HG03565 (cell line): ENCODE data around the gene TRAPPC5.
A peak's percentile ranks its signal among the peaks of the same experiment; 100 is the strongest.

ENCODE experiments used
- ATAC-seq: cut with Tn5 transposase; IDR thresholded peaks from one replicate; pipeline ENCODE4 v1.9.1; 2021; ENCODE audit warnings: mild to moderate bottlenecking, moderate library complexity; ENCODE audit not compliant: unreplicated experiment

The TRAPPC5 gene

GRCh38 chr19:7699003-7699402 lies 18.4 kb downstream of the TRAPPC5 start:
- ATAC-seq = no peak

GRCh38 chr19:7699417-7700401 lies 19.1 kb downstream of the TRAPPC5 start:
- no peak for ATAC-seq

- no peak for ATAC-seq
These were observed 20.5 kb downstream of the TRAPPC5 start for GRCh38 chr19:7701049-7701653.

GRCh38 chr19:7701654-7702457 lies 21.2 kb downstream of the TRAPPC5 start, which contains the start of gene FCER2:
TSS of gene FCER2 (minus strand) at chr19:7702131. CDS start at chr19:7699760, 2,371 bp downstream.
- ATAC-seq = peak; percentile 52

GRCh38 chr19:7703332-7703731 lies 22.7 kb downstream of the TRAPPC5 start:
- ATAC-seq = no peak

GRCh38 chr19:7704280-7705060 lies 23.8 kb downstream of the TRAPPC5 start:
- ATAC-seq = no peak

GRCh38 chr19:7705387-7706187 lies 25.0 kb downstream of the TRAPPC5 start:
- ATAC-seq = no peak

GRCh38 chr19:7706188-7706954 lies 25.7 kb downstream of the TRAPPC5 start:
- ATAC-seq = no peak

GRCh38 chr19:7706955-7707456 lies 26.4 kb downstream of the TRAPPC5 start:
- ATAC-seq = no peak

GRCh38 chr19:7709932-7710460 lies 29.4 kb downstream of the TRAPPC5 start:
- no peak for ATAC-seq

GRCh38 chr19:7710616-7711015 lies 30.0 kb downstream of the TRAPPC5 start:
- no peak for ATAC-seq

GRCh38 chr19:7715671-7716070 lies 35.0 kb downstream of the TRAPPC5 start:
- no peak for ATAC-seq

- ATAC-seq = no peak
These were observed 36.1 kb downstream of the TRAPPC5 start for GRCh38 chr19:7716762-7717161.

GRCh38 chr19:7718668-7719067 lies 38.0 kb downstream of the TRAPPC5 start:
- ATAC-seq = no peak

- no peak for ATAC-seq
These were observed 39.7 kb downstream of the TRAPPC5 start for GRCh38 chr19:7720351-7720750.

- ATAC-seq = no peak
These were observed 41.6 kb downstream of the TRAPPC5 start for GRCh38 chr19:7722231-7722651.

- no peak for ATAC-seq
These were observed 45.2 kb downstream of the TRAPPC5 start for GRCh38 chr19:7725791-7726190.

GRCh38 chr19:7729211-7729610 lies 48.6 kb downstream of the TRAPPC5 start:
- no peak for ATAC-seq
